ENCODE results near the gene CRY1.

Gene CRY1

DNA sequence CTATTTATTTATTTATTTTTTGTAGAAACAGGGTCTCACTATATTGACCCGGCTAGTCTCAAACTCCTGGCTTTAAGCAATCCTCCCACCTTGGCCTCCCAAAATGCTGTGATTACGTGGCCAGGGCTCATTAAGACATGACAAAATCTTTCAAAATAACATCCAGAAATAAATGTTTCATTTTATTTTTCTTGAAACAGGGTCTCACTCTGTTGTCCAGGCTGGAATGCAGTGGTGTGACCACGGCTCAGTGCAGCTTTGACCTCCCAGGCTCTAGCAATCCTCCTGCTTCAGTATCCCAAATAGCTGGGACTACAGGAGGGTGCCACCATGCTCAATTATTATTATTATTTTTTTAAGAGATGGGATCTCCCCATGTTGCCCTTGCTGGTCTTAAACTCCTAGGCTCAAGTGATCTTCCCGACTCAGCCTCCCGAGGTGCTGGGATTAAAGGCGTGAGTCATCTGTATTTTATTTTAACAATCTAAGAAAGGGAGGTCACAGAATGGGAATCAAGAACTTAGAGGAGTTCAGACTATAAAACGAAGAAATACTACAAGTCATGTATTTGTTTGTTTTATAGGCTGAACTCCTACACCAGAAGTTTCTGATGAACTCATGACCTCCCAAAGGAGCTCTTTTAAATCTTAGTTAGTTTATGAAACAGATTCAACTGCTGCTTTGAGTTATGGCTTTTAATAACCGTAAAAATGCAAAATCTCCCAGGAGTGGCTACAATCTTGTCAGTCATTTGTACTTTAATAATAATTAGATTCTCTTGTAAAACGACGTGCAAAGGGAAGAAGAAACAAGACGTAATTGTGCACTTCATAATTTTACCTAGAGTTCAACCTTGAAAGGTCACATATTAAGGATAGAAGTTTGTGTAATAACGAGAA lies 139.7 kb downstream of the CRY1 start:
- H4K20me1 ChIP-seq (ENCODE audit: insufficient read depth, low read length, poor library complexity, severe bottlenecking): peaks cover 18% of the 10 kb centered on the region
- no peaks in the 10 kb centered on the region for H3K36me3 ChIP-seq (ENCODE audit: insufficient read depth, low read length)
- H3K9me2 ChIP-seq (replicated peaks; ENCODE audit: low read depth, low read length): no peaks in the 10 kb centered on the region
- H3K4me1 ChIP-seq (ENCODE audit: insufficient read depth, low read length, poor library complexity, severe bottlenecking): peaks cover 31% of the 10 kb centered on the region
- no peaks in the 10 kb centered on the region for H3F3A ChIP-seq (ENCODE audit: low read depth)
- peaks cover 3% of the 10 kb centered on the region; the same call in 1 of the 2 replicates for H3K9me3 ChIP-seq (ENCODE audit: insufficient read depth, low read depth, low read length)
- H3K9ac ChIP-seq (ENCODE audit: low read depth, low read length, poor library complexity, severe bottlenecking): peak overlapping the region; percentile 95
- H3K4me3 ChIP-seq (ENCODE audit: low read length, poor library complexity, severe bottlenecking): peak overlapping the region; percentile 81
- peaks cover 48% of the 10 kb centered on the region for H3K79me2 ChIP-seq (ENCODE audit: insufficient read depth, low read length)
- H3K27me3 ChIP-seq (ENCODE audit: insufficient read depth, low read length, poor library complexity, severe bottlenecking): no peaks in the 10 kb centered on the region
- no peak overlapping the region for H2AFZ ChIP-seq (ENCODE audit: low read length)
- TF ChIP-seq EZH2phosphoT487 (IDR thresholded peaks at IDR 0.05; ENCODE audit: borderline replicate concordance): no peak
- no peak for TF ChIP-seq CTCF (conservative IDR thresholded peaks at IDR 0.05; ENCODE audit: low read length)
- H3K4me2 ChIP-seq (ENCODE audit: low read depth, low read length, poor library complexity, severe bottlenecking): peak overlapping the region; percentile 98

DNA sequence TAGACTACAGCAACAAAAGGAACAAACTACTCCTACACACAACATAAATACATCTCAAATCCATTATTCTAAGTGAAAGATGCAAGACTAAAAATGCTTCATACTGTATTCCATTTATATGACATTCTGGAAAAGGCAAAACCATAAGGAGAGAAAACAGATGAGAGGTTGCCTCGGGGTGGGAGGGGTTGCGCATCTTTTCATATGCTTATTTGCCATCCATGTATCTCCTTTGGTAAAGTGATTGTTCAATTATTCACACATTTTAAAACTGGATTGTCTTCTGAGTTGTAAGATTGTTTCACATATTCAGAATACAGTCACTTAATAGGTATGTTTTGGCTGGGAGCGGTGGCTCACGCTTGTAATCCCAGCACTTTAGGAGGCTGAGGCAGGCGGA lies 142.8 kb downstream of the CRY1 start:
- TF ChIP-seq EZH2phosphoT487 (IDR thresholded peaks at IDR 0.05; ENCODE audit: borderline replicate concordance) (no peak), CTCF (conservative IDR thresholded peaks at IDR 0.05; ENCODE audit: low read length) (no peak)
- Histone ChIP-seq H3K4me1 (ENCODE audit: insufficient read depth, low read length, poor library complexity, severe bottlenecking) (peaks cover 13% of the 10 kb centered on the region), H4K20me1 (ENCODE audit: insufficient read depth, low read length, poor library complexity, severe bottlenecking) (no peaks in the 10 kb centered on the region), H3F3A (ENCODE audit: low read depth) (no peaks in the 10 kb centered on the region), H3K9me3 (ENCODE audit: insufficient read depth, low read depth, low read length) (peaks cover 3% of the 10 kb centered on the region; the same call in 1 of the 2 replicates), H3K4me2 (ENCODE audit: low read depth, low read length, poor library complexity, severe bottlenecking) (no peak overlapping the region), H2AFZ (ENCODE audit: low read length) (no peak overlapping the region), H3K36me3 (ENCODE audit: insufficient read depth, low read length) (no peaks in the 10 kb centered on the region), H3K9me2 (replicated peaks; ENCODE audit: low read depth, low read length) (no peaks in the 10 kb centered on the region), H3K27me3 (ENCODE audit: insufficient read depth, low read length, poor library complexity, severe bottlenecking) (no peaks in the 10 kb centered on the region), H3K79me2 (ENCODE audit: insufficient read depth, low read length) (peaks cover 20% of the 10 kb centered on the region), H3K9ac (ENCODE audit: low read depth, low read length, poor library complexity, severe bottlenecking) (no peak overlapping the region), H3K4me3 (ENCODE audit: low read length, poor library complexity, severe bottlenecking) (no peak overlapping the region)

GRCh38 chr12:106947461-106947860 lies 145.9 kb downstream of the CRY1 start:
- Histone ChIP-seq H3K9me2 (replicated peaks; ENCODE audit: low read depth, low read length) (no peaks in the 10 kb centered on the region), H3K9ac (ENCODE audit: low read depth, low read length, poor library complexity, severe bottlenecking) (no peak overlapping the region), H4K20me1 (ENCODE audit: insufficient read depth, low read length, poor library complexity, severe bottlenecking) (no peaks in the 10 kb centered on the region), H3K9me3 (ENCODE audit: insufficient read depth, low read depth, low read length) (peaks cover 8% of the 10 kb centered on the region; the same call in 1 of the 2 replicates), H3K27me3 (ENCODE audit: insufficient read depth, low read length, poor library complexity, severe bottlenecking) (no peaks in the 10 kb centered on the region), H3K4me1 (ENCODE audit: insufficient read depth, low read length, poor library complexity, severe bottlenecking) (no peaks in the 10 kb centered on the region), H3K4me3 (ENCODE audit: low read length, poor library complexity, severe bottlenecking) (no peak overlapping the region), H3F3A (ENCODE audit: low read depth) (no peaks in the 10 kb centered on the region), H2AFZ (ENCODE audit: low read length) (no peak overlapping the region), H3K4me2 (ENCODE audit: low read depth, low read length, poor library complexity, severe bottlenecking) (no peak overlapping the region), H3K36me3 (ENCODE audit: insufficient read depth, low read length) (no peaks in the 10 kb centered on the region), H3K79me2 (ENCODE audit: insufficient read depth, low read length) (no peaks in the 10 kb centered on the region)
- TF ChIP-seq EZH2phosphoT487 (IDR thresholded peaks at IDR 0.05; ENCODE audit: borderline replicate concordance) (no peak), CTCF (conservative IDR thresholded peaks at IDR 0.05; ENCODE audit: low read length) (no peak)
